GM23248 (cell line): ENCODE results near the gene MYH14.

Experiments
- EZH2 ChIP-seq: fragments of 200-600 bp; sonication (generic); IDR thresholded peaks from 2 replicates; pipeline ENCODE4 v1.6.1; 2018; ENCODE audit warnings: antibody characterized with exemption, mild to moderate bottlenecking; ENCODE audit not compliant: insufficient read depth, poor library complexity, severe bottlenecking
- EZH2phosphoT487 ChIP-seq: fragments of 200-600 bp; sonication (generic); IDR thresholded peaks from 2 replicates; pipeline ENCODE4 v1.6.1; 2018; ENCODE audit warnings: antibody characterized with exemption, moderate library complexity, mild to moderate bottlenecking, low read depth; ENCODE audit not compliant: insufficient read depth

- no peak for TF ChIP-seq EZH2
- no peak for TF ChIP-seq EZH2phosphoT487
Measured at GRCh38 chr19:50344661-50345318, 141.4 kb downstream of the MYH14 start.
